GM12873 (cell line): ENCODE data around the gene SORBS1.

ENCODE experiments used
- TF ChIP-seq, protein P1 (sequence below): IDR thresholded peaks from 2 replicates; pipeline ENCODE4 v1.5.1; 2012; ENCODE audit warnings: low read depth, mild to moderate bottlenecking, moderate library complexity, low read length, control low read depth; ENCODE audit not compliant: insufficient read depth; ENCODE audit errors: missing control alignments

The SORBS1 gene

GRCh38 chr10:95558593-95559320 is 2.4 kb downstream of the SORBS1 start:
- TF ChIP-seq, protein P1, sequence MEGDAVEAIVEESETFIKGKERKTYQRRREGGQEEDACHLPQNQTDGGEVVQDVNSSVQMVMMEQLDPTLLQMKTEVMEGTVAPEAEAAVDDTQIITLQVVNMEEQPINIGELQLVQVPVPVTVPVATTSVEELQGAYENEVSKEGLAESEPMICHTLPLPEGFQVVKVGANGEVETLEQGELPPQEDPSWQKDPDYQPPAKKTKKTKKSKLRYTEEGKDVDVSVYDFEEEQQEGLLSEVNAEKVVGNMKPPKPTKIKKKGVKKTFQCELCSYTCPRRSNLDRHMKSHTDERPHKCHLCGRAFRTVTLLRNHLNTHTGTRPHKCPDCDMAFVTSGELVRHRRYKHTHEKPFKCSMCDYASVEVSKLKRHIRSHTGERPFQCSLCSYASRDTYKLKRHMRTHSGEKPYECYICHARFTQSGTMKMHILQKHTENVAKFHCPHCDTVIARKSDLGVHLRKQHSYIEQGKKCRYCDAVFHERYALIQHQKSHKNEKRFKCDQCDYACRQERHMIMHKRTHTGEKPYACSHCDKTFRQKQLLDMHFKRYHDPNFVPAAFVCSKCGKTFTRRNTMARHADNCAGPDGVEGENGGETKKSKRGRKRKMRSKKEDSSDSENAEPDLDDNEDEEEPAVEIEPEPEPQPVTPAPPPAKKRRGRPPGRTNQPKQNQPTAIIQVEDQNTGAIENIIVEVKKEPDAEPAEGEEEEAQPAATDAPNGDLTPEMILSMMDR, result no peak

- TF ChIP-seq, protein P1, result no peak
Measured at GRCh38 chr10:95556994-95557767, 4.0 kb downstream of the SORBS1 start.

DNA sequence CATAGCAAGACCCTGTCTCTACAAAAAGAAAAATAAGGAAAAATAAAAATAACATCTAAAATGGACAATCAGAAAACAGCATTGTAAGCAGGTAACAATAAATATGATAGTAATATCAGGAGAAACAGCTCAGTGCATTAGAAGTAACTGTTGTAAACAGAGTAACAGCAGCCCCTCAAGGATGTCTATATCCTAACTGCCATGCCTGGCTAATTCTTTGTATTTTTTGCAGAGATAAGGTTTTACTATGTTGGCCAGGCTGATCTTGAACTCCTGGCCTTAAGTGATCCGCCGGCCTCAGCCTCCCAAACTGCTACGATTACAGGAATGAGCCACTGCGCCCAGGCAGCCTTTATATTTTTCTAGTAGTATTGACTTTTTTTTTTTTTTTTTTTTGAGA is 7.5 kb downstream of the SORBS1 start:
- TF ChIP-seq, protein P1, result no peak

DNA sequence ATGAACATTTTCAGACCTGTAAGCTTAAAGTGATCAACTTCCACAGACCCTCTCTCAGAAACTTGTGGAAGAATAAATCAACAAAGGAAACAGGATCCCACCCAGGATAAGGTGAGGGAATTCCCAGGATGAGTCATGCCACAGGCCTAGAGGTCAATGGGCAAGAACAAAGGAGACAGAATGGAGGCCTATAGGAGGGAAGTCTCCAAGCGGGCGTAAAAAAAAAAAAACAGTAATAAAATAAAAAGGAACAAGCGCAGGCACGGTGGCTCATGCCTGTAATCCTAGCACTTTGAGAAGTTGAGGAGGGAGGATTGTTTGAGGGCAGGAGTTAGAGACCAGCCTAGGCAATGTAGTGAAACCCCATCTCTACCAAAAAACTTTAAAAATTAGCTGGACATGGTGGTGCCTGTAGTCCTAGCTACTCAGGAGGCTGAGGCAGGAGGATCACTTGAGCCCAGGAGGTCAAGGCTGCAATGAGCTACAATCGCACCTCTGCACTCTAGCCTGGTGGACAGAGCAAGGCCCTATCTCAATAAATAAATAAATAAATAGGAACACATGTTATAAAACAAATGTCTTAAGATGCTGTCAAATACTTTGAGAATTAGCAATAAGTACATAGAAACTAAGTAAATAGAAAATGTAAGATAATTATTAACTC is 8.4 kb downstream of the SORBS1 start:
- TF ChIP-seq, protein P1, result no peak

DNA sequence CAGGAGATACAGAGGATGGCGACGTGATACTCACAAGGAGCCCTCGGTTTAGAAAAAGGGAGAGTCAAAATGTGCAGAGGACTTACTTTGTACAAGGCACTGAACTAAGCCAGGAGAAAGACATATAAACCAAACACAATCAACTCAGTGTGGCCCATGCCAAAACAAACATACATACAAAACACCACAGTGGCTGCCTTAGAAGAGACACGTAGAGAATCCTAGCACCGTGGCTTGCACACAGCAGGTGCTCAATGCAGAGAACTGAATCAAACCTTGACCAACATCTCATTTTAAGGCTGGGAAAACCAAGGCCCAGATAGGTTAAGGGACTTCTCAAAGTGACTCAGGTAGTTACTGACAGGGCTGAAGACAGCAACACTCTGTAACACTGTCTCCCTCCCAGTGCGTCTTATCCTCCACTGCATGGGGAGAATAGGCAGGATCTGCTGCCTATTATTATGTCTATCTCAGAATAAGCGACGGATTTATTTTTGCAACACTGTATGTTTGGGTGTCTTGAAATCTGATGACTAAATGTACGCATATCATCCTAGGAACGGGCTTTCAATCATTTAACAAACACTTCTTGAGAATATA is 11.0 kb downstream of the SORBS1 start:
- TF ChIP-seq, protein P1, result no peak

GRCh38 chr10:95547791-95548435 is 13.3 kb downstream of the SORBS1 start:
- TF ChIP-seq, protein P1, result no peak
